GM12801 (cell line): Measurements from ENCODE around the gene ROBO1.

ENCODE experiments used
- TF ChIP-seq, protein P1 (sequence below): IDR thresholded peaks from one replicate; pipeline ENCODE4 v1.5.1; 2011; ENCODE audit warnings: control low read depth; ENCODE audit not compliant: insufficient read length; ENCODE audit errors: extremely low read depth

The ROBO1 gene

DNA sequence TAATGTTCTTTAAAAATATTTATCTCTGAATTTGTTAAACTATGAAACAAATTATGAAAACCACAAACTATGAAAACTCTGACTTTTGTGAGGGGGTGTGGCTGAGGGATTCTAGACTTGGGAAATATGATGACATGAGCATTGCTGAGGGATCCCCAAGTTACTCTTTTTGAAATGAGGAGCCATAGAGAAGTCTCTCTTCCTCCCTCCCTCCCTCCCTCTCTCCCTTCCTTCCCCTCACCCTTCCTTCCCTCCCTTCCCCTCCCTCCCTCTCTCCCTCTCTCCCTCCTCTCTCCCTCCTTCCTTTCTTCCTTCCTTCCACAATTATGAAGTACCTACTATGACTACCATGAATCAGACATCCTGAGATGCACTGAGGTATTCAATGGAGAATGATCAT is 673.1 kb downstream of the ROBO1 start:
- TF ChIP-seq, protein P1, sequence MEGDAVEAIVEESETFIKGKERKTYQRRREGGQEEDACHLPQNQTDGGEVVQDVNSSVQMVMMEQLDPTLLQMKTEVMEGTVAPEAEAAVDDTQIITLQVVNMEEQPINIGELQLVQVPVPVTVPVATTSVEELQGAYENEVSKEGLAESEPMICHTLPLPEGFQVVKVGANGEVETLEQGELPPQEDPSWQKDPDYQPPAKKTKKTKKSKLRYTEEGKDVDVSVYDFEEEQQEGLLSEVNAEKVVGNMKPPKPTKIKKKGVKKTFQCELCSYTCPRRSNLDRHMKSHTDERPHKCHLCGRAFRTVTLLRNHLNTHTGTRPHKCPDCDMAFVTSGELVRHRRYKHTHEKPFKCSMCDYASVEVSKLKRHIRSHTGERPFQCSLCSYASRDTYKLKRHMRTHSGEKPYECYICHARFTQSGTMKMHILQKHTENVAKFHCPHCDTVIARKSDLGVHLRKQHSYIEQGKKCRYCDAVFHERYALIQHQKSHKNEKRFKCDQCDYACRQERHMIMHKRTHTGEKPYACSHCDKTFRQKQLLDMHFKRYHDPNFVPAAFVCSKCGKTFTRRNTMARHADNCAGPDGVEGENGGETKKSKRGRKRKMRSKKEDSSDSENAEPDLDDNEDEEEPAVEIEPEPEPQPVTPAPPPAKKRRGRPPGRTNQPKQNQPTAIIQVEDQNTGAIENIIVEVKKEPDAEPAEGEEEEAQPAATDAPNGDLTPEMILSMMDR = no peak

DNA sequence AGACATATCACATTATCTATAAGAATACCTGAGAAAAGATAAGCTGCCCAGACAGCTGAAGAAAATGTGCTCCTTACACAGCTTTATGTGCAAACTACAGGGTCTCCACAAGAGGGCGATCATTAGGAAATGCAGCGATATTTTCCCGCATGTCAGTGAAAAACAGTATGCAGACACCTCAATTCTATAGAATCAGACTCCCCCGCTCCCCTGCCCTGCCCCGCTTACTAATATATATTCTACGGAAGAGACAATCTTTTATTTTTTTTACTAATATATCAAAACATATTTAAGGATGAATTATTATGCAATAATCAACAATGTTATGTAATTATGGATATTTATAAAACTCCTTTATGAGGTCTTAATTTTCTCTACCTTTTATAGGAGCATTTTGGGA is 681.3 kb downstream of the ROBO1 start:
- TF ChIP-seq, protein P1 = no peak

DNA sequence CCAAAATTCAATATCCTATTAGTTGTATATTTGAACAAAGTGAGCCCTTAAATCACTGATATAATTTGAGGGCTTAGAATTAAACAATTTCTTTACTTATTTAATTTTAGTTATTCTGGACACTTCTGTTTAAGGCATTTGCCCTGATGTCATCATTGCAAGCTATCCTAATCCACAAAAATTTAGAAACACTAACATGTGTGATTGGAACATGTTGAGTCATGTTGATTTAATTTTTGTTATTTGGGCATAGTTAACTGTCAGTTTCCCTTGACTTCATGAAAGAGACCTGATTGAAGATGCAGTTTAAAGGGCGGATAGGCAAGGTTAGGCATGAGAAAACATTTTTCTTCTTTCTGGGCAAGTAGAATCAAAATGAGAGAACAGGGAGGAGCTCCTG is 682.6 kb downstream of the ROBO1 start:
- TF ChIP-seq, protein P1 = no peak

DNA sequence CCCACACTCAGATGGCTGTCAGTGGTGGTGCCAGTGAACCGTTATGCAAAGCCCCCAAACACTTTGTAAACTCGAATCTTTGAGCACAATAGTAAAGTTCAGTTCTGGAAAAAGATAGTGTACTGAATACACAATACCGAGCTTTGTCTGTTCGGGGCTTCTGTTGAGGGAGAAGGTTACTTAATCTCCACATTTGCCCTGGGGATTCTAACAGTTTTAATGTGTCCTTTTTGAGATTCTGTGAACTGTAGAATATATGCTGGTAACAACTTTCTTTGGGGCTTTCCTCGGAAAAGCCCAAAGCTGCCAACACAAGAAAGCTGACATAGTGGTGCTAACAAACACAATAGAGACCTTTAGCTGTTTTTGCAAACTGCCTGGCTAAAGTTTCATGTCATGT is 686.5 kb downstream of the ROBO1 start:
- TF ChIP-seq, protein P1 = no peak

DNA sequence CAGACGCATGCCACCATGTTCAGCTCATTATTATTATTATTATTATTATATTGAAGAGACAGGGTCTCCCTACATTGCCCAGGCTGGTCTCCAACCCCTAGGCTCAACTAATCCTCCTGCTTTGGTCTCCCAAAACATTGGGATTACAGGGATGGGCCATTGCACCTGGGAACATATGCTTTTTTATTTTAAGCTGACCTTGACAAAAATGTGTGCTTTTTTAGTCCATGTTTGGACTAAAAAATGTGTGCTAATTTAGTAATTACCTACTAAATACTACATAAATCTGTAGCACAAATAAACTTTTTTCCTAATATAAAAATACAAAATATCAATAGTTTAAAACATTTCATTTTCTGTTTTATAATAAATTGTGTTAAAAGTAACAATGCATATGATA is 693.2 kb downstream of the ROBO1 start:
- TF ChIP-seq, protein P1 = no peak

DNA sequence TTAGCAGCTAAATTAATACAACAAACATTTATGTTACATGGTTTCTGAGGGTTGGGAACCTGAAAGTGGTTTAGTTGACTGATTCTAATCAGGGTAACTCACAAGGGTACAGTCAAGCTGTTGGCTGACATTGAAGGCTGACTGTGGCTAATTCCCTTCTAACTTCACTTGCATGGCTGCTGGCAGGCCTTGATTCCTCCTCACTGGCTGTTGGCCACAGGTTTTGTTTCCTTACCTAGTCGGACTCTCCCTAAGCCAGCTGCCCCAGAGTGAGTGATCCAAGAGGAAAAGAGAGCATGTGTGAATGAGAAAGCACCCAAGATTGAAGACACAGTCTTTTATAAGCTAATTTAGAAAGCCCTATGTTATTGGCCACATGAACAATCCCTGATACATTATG is 700.1 kb downstream of the ROBO1 start:
- TF ChIP-seq, protein P1 = no peak

DNA sequence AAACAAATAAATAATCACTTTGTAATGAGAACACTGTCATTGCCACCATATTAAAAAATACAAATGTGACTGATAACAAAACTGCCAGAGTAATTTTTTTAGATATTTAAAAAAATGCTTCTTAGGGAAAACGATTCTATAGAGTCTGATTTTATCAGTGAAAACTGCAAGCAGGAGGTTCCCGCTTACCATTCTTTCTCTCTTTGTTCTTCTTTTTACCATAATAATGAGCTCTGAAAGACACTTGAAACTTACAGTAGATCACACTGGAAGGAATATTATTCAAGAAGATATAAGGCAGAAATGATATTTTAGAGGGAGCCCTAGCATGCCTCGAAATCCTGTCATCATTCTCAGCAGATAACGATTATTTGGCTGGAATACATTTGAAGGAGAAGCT is 701.3 kb downstream of the ROBO1 start:
- TF ChIP-seq, protein P1 = no peak

DNA sequence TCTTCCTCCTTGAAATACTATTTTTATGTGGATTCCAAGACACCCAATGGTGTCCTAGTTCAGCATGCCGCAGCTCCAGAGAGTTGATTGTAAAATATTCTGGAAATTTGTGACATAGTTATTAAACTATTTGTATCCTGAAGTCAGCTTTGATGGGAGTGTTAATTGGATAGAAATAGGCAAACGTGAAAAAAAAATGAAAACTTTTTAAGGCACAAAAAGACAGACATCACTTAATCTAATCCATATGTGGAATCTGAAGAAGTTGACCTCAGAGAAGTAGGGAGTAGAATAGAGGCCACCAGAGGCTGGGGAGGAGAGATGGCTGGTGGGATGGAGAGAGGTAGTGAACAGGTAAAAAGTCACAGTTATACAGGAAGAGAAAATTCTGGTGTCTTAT is 704.2 kb downstream of the ROBO1 start:
- TF ChIP-seq, protein P1 = no peak
